Mesothelial cell of epicardium (in vitro differentiated cells): ENCODE measurements around the gene GRID2. TPM values are rescaled to one million over a fixed set of nuclear protein-coding genes. Genes with fewer than 3 reads are reported as not detected.

Experiments used
- DNase-seq, 2 experiments: peaks; one replicate each; pipeline ENCODE4 v3.0.0; 2021; ENCODE audit warnings: low spot score in 2 of 2; ENCODE audit not compliant: unreplicated experiment in 2 of 2
- H3K27ac Mint-ChIP-seq: 2 replicates; pipeline ENCODE4 v1.8.0; 2021; ENCODE audit warnings: mixed read lengths
- H3K27me3 Mint-ChIP-seq: 2 replicates; pipeline ENCODE4 v1.8.0; 2021; ENCODE audit warnings: low read depth, mixed read lengths
- H3K36me3 Mint-ChIP-seq: 2 replicates; pipeline ENCODE4 v1.8.0; 2021; ENCODE audit warnings: mixed read lengths
- H3K4me1 Mint-ChIP-seq: 2 replicates; pipeline ENCODE4 v1.8.0; 2021; ENCODE audit warnings: mixed read lengths
- H3K4me3 Mint-ChIP-seq: 2 replicates; pipeline ENCODE4 v1.8.0; 2021; ENCODE audit warnings: mild to moderate bottlenecking, moderate library complexity, mixed read lengths
- H3K9me3 Mint-ChIP-seq: 2 replicates; pipeline ENCODE4 v1.8.0; 2021; ENCODE audit warnings: mixed read lengths
- total RNA-seq: library from RNA; stranded (reverse); gene quantifications from 3 replicates; pipeline ENCODE4 v1.2.1, GENCODE V29; 2021
- TF ChIP-seq, protein P1 (sequence below): fragments of 200-600 bp; sonication (generic); IDR thresholded peaks from one replicate; pipeline ENCODE4 v1.5.0; 2021; ENCODE audit warnings: antibody characterized with exemption; ENCODE audit not compliant: unreplicated experiment

Gene GRID2
- total RNA-seq, 1 donor from 2014 or later, result 3.1 TPM

DNA sequence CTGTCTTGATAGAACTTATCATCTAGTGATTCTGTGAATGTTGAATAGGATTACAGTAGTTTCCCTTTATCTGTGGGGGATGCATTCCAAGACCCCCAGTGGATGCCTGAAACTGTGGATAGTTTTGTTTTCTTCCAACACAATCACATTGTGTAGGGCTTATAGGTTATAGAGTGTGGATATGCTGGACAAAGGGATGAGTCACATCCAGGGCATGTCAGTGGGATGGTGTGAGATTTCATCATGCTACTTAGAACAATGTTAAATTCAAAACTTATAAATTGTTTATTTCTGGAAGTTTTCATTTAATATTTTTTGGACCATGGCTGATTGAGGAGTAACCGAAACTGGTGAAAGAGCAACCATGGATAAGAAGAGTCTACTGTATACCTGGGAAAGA, 1092.5 kb downstream of the GRID2 start:
- H3K4me1 Mint-ChIP-seq, result peaks cover 6% of the 10 kb centered on the region
- H3K4me3 Mint-ChIP-seq, result no peak overlapping the region
- H3K27me3 Mint-ChIP-seq, result no peaks in the 10 kb centered on the region
- no peaks in the 10 kb centered on the region for H3K36me3 Mint-ChIP-seq
- H3K27ac Mint-ChIP-seq, result no peak overlapping the region
- no peaks in the 10 kb centered on the region for H3K9me3 Mint-ChIP-seq
- no peak for DNase-seq
- TF ChIP-seq, protein P1, sequence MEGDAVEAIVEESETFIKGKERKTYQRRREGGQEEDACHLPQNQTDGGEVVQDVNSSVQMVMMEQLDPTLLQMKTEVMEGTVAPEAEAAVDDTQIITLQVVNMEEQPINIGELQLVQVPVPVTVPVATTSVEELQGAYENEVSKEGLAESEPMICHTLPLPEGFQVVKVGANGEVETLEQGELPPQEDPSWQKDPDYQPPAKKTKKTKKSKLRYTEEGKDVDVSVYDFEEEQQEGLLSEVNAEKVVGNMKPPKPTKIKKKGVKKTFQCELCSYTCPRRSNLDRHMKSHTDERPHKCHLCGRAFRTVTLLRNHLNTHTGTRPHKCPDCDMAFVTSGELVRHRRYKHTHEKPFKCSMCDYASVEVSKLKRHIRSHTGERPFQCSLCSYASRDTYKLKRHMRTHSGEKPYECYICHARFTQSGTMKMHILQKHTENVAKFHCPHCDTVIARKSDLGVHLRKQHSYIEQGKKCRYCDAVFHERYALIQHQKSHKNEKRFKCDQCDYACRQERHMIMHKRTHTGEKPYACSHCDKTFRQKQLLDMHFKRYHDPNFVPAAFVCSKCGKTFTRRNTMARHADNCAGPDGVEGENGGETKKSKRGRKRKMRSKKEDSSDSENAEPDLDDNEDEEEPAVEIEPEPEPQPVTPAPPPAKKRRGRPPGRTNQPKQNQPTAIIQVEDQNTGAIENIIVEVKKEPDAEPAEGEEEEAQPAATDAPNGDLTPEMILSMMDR, result no peak

DNA sequence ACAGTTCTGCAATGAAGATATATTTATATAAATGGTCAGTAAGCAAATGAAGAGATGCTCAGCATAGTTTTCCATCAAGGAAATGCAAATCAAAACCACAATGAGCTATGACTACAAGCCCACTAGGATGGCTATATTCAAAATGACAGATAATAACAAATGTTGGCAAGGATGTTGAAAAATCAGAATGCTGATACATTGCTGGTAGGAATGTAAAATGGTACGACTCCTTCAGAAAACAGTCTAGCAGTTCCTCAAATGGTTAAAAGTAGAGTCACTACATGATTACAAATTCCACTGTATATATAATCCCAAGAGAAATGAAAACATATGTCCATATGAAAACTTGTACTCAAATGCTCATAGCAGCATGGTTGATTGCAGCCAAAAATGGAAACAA, 1099.8 kb downstream of the GRID2 start:
- TF ChIP-seq, protein P1, result no peak
- H3K4me3 Mint-ChIP-seq, result no peak overlapping the region
- peaks cover under 1% of the 10 kb centered on the region for H3K4me1 Mint-ChIP-seq
- H3K9me3 Mint-ChIP-seq, result no peaks in the 10 kb centered on the region
- no peak for DNase-seq
- H3K27ac Mint-ChIP-seq, result no peak overlapping the region
- H3K27me3 Mint-ChIP-seq, result peaks cover 12% of the 10 kb centered on the region
- H3K36me3 Mint-ChIP-seq, result no peaks in the 10 kb centered on the region

DNA sequence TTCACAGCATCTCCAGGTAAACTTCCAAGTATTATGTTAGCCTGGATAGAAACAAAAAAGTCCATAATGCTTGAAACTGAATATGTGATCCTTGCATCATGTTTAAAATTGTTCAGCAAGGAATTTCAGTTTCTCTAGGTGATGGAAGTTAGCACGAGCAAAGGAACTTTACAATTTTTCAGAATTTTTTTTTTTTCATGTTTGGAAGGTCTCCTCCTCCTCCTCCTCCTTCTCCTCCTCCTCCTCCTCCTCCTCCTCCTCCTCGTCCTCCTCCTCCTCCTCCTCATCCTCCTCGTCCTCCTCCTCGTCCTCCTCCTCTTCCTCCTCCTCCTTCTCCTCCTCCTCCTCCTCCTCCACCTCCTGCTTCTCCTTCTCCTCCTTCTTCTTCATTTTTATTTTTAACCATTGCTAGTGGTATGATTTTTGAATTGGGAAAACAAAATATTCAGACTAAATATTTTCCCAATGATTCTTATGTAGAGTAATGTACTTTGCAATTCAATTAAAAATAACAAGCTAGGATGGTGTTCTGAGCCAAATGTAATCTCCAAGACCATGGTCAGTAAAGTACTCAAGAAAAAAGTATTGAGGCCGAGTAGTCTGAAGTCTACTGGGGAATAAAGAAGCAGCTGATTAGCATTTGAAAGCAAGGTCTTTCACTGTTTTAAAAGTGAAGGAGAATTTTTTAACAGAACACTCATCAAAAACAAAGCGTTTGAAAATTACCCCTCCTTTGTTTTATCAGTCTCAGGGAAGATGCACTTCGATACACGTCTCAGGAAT, 1103.9 kb downstream of the GRID2 start:
- Mint-ChIP-seq H3K36me3 (no peaks in the 10 kb centered on the region), H3K4me1 (peaks cover 10% of the 10 kb centered on the region), H3K4me3 (no peak overlapping the region), H3K9me3 (no peaks in the 10 kb centered on the region), H3K27me3 (peaks cover 12% of the 10 kb centered on the region), H3K27ac (no peak overlapping the region)
- TF ChIP-seq, protein P1, result no peak
- no peak for DNase-seq

DNA sequence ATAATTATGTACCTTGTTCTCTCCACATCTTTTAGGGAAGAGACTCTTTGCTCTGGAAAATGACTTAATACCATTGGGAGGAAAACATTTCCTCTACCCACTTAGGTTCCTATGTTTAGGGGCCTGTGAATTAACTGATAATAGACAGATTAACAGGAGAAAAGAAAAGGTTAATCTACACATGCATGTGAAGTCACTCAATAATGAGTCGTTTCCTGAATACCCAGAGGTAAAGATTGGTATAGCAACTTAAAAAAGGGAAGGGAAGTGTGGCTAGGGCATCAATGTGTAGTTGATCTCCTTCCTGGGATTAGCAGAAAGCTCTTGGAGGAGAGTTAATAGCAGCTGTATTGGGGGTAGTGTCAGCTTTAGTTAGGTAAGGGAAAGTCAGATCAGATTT, 1105.3 kb downstream of the GRID2 start:
- TF ChIP-seq, protein P1, result no peak
- Mint-ChIP-seq H3K27ac (no peak overlapping the region), H3K4me3 (no peak overlapping the region), H3K4me1 (peaks cover 10% of the 10 kb centered on the region), H3K9me3 (no peaks in the 10 kb centered on the region), H3K27me3 (peaks cover 12% of the 10 kb centered on the region), H3K36me3 (no peaks in the 10 kb centered on the region)
- no peak for DNase-seq

DNA sequence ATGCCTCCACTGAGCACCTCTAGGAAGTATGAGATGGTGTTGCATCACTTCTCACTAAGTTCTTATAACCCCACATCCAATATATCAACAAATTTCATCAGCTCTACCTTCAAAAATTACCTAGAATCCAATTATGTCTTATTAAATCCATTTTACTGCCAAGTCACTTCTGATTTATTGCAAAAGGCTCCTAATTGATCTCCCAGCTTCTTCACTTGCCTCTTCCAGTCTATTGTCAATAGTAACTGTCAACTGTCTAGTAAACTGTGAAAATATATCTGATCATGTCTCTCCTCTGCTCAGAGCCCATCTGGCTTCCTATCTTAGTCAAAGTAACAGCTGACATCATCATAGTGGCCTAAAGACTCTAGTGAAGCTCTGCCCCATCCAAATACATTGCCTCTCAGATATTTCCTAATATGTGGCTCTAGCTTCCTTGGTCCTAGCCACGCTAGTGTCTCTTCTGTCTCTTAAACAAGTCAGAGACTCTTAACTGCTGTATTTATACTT, 1110.3 kb downstream of the GRID2 start:
- no peak for DNase-seq
- H3K4me1 Mint-ChIP-seq, result peaks cover 11% of the 10 kb centered on the region
- TF ChIP-seq, protein P1, result no peak
- peaks cover 2% of the 10 kb centered on the region for H3K27me3 Mint-ChIP-seq
- no peak overlapping the region for H3K27ac Mint-ChIP-seq
- no peak overlapping the region for H3K4me3 Mint-ChIP-seq
- no peaks in the 10 kb centered on the region for H3K36me3 Mint-ChIP-seq
- no peaks in the 10 kb centered on the region for H3K9me3 Mint-ChIP-seq
